T1000 (cell line): ENCODE data around the gene DNAJA2.

Experiments
- DNase-seq: peaks from one replicate; lab custom pipeline; 2025; ENCODE audit warnings: mixed read lengths; lab: John Stamatoyannopoulos, UW

DNAJA2 gene

DNA sequence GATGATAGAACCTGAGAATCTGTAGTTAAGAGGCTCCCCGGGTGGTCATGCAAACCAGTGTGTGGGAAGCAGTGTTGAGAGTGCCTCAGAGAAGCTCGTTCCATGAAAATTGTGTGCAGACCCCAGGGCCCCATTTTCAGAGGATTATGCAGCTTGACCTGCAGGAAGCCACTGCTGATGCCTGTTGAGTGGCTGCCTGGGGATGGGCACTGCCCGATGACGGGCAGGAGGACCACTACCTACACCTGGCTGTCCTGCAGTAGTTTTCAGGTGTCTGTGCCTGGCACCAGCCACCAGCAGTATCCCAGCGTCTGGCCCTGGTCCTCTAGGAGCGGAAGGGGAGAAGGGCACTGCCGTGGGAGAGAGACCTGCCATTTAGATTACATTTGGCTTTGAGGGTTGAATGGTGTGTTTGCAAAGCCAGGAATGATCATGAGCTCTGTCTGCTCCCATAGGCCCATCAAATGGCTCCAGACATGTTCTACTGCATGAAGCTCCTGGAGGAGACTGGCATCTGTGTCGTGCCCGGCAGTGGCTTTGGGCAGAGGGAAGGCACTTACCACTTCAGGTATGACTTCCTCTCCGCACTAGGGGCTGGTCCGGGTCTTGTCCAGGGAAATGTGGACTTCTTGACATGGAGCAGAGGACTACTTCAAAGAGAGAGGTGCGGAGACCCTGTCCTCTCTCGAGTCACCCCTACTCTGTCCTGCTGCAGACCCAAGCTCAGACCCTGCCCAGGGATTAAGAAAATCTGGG, 46.8 kb downstream of the DNAJA2 start:
- DNase-seq, result no peak

DNA sequence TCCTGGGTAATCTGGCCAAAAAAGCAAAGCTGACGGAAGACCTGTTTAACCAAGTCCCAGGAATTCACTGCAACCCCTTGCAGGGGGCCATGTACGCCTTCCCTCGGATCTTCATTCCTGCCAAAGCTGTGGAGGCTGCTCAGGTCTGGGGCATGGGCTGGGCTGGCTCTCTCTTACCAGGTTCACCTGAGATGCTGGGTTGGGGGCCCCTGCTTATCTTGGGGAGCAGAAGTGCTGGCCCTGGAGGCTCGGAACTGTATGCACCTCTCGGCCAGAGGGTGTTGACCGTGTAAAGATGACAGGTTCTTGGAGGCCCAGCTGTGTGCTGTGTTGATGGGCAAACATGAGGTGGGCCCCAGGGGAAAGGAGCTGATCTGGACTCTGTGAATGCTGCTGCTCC, 49.1 kb downstream of the DNAJA2 start:
- DNase-seq, result no peak

DNA sequence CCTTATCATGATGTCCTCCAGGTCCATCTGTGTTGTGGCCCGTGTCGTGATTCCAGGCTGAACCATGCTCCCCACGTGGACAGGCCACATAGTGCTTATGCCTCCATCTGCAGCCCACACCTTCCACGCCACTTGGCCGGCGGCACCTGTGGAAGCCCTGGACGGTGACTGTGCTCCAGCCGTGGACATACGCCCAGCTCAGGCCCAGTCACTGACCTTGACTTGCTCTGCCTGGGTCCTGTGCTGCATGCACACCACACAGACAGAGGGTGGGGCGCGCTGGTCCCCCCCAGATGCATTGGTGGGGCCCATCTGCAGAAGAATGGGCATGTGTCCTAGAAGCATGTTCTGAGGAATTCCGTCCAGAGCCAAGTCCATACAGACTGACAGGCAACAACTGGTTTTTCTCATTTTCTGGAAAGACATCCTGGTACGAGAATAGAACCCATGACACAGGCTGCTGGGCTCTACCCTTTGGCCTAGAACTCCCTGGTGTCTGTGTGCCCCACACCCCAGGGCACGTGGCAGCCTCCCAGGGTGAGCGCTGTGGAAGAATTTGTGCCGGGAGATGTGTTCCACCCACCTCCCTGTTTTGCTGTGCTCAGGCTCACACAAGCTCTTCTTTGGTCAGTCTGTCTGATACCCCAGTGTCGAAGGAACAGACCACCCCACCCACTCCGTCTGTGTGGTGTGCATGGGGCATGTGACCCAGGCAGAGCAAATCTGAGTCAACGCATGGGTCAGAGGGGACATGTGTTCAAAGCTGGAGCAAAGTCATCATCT, 49.8 kb downstream of the DNAJA2 start:
- DNase-seq, result no peak

DNA sequence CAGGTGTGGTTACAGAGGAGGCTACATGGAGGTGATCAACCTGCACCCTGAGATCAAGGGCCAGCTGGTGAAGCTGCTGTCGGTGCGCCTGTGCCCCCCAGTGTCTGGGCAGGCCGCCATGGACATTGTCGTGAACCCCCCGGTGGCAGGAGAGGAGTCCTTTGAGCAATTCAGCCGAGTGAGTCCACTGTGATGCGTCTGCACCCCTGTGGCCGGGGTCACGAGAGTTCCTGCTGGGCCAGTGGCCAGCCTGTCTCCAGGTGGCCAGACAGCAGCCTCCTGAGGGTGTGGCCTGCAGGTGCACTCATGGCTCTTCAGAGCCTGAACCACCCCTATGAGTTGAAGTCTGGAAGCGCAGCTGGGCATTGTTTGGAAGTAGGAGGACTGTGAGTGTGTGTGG, 51.2 kb downstream of the DNAJA2 start:
- no peak for DNase-seq

DNA sequence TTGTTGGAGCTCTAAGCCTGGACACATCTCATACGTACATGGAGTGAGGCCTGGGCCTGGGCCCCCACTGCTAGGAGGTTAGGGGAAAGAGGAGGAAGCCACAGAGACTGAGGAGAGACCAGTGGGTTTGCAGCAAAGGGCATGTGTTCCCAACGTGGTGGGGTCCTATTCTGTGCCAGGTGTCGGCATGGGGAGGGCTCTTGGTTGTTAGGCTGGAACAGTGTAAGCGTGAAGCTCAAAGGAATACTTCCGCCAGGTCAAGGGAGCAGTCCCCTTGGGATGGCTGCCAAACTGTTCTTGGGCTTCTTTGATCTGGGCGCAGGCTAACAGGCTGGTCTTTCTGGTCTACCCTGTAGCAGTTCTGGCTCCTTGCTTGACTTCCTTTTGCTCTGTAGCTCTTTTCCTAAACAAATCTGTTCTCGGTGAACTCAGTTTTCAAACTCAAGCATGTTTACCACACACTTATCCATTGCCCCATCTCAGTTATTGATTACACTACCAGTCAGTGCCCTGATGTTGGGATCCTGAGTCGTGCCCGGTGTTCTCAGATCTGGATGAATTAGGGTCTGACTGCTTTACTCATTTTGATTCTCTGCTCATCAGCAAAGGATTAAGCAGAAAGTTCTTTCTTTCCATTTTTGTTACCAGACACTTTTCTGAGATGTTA, 52.9 kb downstream of the DNAJA2 start:
- no peak for DNase-seq

GRCh38 chr16:46918905-46919792, 54.3 kb downstream of the DNAJA2 start:
- no peak for DNase-seq

GRCh38 chr16:46918400-46918799, 55.1 kb downstream of the DNAJA2 start:
- no peak for DNase-seq

GRCh38 chr16:46916980-46917379, 56.5 kb downstream of the DNAJA2 start:
- DNase-seq, result no peak

DNA sequence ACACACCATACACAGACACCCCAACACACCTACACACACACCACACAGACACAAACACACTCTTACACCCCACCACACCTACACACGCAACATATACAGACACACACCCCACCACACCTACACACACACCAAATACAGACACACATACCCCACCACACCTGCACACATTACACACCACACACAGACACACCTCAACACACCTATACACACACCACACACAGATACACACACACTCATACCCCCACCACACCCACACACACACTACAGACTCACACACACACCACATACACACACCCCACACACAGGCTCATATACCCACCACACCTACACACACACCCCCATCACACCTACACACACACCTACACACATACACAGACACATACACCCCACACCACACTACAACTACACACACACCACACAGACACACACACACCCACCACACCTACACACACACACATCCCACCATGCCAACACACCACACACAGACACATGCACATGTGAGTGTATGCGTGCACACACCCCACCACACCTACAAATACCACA, 57.9 kb downstream of the DNAJA2 start:
- DNase-seq, result no peak

DNA sequence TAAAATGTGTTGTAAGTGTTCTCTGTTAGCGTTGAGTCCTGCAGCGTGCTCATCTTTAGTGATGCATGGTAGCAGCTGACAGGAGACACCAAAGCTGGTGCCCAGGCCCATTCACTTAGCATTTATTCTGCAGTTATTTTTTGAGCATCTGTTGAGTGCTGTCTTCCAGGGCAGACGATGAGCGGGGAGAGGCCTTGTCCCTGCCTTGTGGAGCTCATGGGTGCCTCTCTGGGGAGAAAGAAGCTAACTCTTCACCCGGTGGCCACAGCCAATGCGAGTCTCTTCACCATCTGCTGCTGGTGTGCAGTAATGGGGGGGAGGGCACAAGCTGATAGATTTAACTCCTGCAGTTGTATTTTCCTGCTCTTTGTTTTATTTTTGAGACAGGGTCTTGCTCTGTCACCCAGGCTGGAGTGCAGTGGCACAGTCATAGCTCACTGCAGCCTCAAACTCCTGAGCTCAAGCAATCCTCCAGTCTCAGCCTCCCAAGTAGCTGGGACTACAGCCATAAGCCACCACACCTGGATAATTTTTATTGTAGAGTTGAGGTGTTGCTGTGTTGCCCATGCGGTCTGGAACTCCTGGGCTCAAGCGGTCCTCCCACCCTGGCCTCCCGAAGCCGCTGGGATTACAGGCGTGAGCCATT, 58.8 kb downstream of the DNAJA2 start:
- DNase-seq, result no peak

- no peak for DNase-seq
These were observed 61.8 kb downstream of the DNAJA2 start for GRCh38 chr16:46911650-46912049.

- DNase-seq, result no peak
These were observed 62.4 kb downstream of the DNAJA2 start for GRCh38 chr16:46911038-46911437.

- DNase-seq, result no peak
These were observed 64.7 kb downstream of the DNAJA2 start for GRCh38 chr16:46908540-46909372.

GRCh38 chr16:46907061-46907774, 66.3 kb downstream of the DNAJA2 start:
- no peak for DNase-seq

GRCh38 chr16:46906360-46907060, 67.0 kb downstream of the DNAJA2 start:
- no peak for DNase-seq
